GM15510 (cell line): ENCODE measurements around the gene APC2.

Experiments
- POLR2A ChIP-seq: IDR thresholded peaks from 3 replicates; pipeline ENCODE4 v1.6.1; 2011; ENCODE audit warnings: borderline replicate concordance; ENCODE audit not compliant: insufficient read length; ENCODE audit errors: extremely low read depth

Gene APC2

DNA sequence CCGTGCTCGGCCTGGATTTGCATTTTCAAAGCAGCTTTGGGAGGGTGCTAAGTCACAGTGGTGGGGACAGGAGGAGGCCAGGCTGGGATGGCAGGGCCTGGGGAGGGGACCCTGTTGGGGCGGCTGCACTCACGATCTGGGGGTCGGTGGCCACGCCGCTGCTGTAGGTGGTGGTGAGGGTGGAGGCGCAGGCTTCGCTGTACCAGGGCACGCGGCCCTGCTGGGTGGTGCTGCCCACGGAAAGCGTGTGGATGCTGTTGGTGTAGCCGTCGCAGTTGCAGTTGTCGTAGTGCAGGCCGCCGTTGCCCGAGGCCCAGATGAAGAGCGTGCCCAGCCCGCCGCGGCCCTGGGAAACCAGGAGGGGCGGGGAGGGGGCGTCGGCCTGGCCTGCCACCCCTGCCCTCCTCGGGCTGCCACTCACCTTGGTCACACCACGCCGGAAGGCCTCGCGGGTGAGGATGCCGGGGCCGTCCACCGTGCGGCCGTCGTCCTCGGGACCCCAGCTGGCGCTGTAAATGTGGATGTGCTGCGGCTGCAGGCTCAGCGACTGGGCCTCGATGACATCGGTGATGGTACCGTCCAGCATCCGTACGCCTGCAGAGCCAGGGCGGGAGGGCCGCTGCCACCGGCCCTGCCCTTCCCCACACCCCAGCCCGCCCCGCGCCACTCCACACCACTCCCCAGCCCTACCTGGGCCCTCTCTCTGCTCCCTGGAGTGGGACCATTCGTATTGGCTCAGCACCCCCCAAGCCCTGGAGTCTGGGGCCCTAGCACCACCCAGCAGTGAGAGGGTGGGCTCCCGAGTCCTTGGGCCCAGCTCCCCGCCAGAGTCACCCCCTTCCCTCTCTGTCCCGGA is 37.0 kb downstream of the APC2 start:
- no peak for TF ChIP-seq POLR2A

DNA sequence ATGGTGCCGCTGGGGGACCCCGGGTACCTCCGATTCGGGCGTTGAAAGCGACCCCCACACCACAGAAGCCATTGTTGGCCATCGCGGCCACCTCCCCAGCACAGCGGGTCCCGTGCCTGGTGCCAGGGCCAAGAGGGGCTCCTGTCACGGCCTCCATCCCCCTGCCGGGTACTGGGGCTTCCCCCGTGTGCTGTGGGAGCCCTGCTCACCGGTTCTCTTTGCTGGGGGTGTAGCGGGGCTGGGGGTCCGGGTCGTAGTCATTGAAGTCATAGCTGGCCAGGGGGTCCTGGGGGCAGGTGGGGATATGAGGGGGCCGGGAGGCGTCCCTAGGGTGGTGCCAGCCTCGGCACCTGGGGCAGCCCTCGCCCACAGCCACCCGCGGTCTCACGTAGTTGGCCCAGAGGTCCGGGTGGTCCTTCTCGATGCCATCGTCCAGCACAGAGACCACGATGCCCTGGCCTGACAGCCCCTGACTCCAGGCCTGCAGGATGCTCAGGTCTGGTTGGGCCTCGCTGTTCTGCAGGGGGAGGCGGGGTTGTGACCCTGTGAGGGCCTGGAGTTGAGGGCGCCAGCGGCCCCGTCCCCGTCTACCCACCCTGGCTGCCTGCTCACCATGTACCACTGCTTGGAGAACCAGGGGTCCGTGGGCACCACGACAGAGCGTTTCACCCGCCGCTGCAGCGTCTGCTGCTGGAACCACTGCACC is 37.8 kb downstream of the APC2 start:
- TF ChIP-seq POLR2A: no peak

DNA sequence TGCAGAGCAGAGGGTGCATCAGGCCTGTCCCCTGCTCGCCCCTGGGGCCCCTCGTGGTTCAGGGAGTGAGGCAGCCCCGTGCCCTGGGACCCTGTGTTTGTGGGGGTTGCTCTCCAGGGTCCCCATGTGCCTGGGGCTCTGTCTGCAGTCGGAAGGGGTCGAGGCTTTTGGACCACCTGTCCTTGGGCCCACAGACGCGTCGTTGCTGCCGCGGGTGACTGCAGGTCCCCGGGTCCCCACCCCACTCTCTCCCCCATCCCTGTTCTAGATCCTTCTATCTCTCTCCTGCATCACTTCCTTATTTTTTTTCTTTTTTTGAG is 38.3 kb downstream of the APC2 start:
- TF ChIP-seq POLR2A: no peak

DNA sequence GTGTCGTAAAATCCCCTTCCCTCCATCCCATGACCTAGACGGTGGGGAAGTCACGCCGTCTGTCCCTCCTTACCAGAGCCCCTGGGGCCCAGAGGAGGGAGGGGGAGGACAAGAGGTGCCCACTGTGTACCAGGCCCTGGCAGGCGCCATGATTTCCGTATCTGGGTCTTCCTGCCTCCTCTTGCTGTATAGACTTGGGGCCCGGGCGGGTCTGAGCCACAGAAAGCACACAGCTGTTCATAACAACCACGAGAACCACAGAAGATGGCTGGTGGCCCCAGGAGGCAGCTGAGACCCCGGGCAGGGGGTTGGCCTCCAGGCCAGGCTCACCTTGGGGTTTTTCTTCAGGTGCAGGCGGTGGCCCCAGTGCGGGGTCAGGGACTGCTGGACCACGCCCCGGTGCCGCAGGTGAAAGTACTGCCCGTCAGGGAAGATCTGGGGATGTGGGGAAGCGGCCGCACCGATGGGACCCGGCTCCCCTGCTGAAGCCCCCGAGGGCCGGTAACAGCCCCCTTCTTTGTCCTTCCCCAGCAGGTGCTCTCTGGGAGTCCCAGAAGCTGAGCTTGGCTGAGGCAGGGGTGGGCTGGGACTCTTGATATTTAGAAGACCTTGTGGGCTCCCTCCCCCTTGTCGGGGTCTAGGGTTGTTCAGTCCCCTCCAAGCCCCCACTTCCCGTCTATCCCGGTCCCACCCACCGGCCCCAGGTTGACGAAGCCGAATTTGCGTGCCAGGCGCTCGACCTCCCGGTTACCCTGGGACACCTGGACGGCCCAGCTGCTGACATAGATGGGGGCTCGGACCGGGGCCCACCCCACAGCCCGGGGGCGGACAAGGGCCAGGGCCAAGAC is 39.8 kb downstream of the APC2 start:
- peak; percentile 35 for TF ChIP-seq POLR2A

DNA sequence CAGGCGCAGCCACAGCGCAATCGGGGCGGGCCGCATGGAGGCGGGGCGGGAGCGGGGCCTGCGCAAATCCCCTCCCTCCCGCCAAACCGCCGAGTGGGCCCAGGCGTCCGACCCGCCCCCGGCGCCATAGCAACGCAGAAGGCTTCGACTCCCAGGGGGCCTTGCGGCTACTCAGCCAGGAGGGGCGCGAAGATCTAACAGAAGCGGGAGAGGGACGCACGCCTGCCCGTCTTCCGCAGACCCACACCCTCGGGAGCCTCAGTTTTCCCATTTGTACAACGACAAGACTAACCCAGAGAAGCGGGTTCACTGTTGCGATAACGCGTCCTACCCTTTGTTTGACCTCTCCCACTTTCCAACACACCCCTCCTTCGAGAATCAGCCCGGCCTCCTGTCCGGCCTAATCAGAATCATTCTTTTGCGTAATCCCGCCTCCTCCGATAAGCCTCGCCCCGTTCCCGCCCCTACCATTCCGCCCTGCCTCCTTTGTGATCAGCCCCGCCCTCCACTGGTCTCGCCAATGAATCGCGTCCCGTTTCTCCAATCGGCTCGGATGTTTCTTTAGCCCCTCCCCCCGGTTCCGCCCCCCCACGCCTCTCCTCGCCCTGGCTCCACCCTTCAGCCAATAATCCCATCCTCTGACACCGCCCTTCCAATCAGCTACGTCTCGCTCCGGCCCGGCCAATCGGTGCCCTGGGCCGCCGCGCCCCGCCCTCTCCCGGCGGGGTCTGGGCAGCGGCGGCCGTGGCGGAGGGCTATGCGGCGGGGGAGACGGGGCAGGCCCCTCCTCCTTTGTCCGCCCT is 40.6 kb downstream of the APC2 start, which contains the start of gene PCSK4:
PCSK4 (minus strand) TSS at position 40 of the 803 bp plus-strand sequence; CDS start at position 36, 4 bp downstream.
- peak; percentile 0 for TF ChIP-seq POLR2A

DNA sequence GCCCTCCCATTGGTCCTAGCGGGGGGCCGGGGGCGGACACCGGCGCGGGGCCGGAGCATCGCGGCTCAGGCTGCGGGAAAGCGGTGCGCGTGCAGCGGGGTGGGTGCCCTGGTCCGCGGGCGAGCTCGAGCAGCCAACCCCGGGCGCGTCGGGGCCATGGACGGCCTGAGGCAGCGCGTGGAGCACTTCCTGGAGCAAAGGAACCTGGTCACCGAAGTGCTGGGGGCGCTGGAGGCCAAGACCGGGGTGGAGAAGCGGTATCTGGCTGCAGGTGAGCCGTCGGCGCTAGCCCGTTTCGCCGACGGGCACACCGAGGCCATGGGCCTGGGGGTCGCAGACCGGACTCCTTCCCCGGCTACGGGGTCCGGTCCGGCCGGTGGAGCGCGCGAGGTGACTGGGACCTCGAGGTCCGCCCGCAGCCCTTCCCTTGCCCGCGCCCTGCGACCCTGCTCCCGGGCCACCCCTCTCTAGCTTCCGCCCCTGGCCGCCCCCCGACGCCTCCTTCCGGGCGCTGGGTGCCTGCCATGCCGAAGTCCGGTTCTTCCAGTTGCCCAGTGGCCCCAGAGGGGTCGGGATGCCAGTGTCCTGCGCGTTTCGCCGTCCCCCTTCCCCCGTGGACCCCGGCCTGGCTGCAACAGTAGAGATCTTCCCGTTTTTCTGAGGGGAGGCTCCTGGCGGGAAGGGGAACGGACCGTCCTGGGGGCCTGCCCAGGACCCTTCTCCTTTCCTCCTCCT is 41.4 kb downstream of the APC2 start, which contains the start of gene REEP6:
REEP6 (plus strand) TSS at position 68 of the 735 bp plus-strand sequence; CDS start at position 157, 89 bp downstream.
- no peak for TF ChIP-seq POLR2A

DNA sequence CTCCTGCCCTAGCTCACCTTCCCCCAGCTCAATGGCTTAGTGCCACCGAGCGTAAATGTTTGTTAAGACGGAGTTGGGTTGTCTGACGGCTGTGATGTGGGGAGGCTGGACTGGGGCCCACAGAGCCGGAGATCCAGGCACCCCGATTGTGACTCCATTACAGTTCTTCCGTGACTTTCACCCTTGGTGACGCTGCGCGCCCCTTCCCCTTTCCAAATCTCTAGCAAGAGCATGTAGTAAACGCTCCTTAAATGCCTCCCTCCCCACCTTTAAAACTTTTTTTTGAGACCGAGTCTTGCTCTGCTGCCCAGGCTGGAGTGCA is 41.9 kb downstream of the APC2 start:
- TF ChIP-seq POLR2A: no peak

DNA sequence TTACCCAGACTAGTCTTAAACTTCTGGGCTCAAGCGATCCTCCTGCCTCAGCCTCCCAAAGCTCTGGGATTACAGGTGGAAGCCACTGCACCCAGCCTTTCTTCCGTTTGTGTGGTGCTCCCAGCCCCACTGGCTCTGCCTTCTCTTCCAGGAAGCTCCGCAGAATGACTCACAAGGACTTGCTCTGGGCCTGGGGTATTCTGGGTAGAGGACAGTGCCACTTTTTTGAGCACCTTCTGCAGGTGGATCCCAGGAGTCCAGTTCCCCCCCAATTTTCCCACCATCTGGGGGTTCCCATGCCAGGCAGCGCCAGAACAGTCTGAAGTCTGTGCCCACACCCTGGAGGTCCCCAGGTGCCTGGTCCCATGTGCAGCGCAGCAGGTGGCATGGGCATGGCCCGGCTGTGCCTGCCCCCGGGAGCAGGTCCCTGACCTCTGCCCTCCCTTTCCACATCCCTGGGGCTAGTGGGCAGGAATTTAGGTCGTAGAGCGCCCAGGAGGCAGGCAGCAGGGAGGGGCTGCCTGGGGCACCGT is 42.6 kb downstream of the APC2 start:
- TF ChIP-seq POLR2A: no peak

DNA sequence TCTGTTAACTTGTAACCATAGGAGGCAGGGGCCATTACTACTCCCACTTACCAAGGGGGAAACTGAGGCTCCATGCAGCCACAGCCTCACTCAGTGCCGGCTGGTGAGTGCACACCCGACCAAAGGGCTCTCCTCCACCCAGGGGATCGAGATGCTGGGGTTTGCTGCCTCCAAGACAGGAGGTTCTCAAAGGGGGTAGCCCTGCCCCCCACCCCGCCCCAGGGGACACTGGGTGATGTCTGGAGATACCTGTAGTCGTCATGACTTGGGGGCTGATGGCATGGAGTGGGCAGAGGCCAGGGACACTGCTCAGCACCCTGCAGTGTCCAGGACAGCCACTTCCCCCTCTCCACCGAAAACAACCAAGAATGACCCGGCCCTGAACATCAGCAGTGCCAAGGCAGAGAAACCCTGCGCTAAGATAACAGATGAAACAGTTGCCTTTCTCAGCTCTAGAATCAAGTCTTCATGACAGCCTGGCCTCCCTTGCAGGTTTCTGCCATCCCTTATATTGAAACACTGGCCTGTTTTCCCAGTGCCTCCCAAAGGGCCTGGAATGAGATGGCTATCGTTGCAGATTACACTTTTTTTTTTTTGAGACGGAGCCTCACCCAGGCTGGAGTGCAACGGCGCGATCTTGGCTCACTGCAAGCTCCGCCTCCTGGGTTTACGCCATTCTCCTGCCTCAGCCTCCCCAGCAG is 44.3 kb downstream of the APC2 start:
- no peak for TF ChIP-seq POLR2A

DNA sequence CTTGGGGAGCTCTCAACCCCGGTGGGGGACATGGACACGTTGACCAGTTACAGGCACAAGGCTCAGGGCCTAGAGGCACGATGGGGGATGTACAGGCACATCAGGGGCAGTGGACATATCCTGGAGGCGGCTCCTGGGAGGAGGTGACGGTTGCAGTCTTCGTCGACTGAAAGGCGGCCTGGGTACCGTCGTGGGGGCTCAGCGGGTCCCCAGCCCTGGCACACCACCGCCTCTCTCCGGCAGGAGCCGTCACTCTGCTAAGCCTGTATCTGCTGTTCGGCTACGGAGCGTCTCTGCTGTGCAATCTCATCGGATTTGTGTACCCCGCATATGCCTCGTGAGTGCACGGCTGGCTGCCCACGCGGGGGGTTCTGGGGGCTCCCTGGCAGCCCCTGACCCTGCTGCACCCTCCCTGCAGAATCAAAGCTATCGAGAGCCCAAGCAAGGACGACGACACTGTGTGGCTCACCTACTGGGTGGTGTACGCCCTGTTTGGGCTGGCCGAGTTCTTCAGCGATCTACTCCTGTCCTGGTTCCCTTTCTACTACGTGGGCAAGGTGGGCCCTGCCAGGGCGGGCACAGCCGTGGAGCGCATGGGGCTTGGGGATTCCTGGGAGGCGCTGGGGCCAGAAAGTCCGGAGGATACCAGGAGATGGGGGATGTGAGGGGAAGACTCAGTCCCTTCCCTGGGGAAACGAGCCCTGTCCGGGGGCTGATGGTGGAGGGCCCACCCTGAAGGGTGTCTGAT is 45.3 kb downstream of the APC2 start:
- no peak for TF ChIP-seq POLR2A

DNA sequence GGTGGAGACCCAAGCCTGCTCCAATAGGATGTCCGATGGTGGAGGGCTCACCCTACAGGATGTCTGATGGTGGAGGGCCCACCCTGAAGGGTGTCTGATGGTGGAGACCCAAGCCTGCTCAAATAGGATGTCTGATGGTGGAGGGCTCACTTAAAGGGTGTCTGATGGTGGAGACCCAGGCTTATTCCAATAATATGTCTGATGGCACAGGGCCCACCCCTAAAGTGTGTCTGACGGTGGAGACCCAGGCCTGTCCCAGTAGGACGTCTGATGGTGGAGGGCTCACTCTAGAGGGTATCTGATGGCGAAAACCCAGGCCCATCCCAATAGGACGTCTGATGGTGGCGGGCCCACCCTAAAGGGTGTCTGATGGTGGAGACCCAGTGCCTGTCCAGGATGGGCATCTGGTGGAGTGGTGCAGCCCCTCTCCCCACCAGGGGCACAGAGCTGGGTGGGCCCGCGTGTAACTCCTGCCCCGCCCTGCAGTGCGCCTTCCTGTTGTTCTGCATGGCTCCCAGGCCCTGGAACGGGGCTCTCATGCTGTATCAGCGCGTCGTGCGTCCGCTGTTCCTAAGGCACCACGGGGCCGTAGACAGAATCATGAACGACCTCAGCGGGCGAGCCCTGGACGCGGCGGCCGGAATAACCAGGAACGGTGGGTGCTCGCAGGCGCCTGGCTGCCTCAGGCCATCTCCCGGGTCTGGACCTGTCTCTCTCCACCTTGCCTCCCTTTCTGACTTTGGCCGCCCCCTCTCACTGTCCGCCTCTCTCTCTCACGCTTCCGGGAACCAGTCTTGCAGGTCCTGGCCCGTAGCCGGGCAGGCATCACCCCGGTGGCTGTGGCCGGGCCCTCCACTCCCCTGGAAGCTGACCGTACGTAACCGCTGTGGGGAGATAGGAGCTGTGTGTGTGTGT is 46.1 kb downstream of the APC2 start:
- no peak for TF ChIP-seq POLR2A

DNA sequence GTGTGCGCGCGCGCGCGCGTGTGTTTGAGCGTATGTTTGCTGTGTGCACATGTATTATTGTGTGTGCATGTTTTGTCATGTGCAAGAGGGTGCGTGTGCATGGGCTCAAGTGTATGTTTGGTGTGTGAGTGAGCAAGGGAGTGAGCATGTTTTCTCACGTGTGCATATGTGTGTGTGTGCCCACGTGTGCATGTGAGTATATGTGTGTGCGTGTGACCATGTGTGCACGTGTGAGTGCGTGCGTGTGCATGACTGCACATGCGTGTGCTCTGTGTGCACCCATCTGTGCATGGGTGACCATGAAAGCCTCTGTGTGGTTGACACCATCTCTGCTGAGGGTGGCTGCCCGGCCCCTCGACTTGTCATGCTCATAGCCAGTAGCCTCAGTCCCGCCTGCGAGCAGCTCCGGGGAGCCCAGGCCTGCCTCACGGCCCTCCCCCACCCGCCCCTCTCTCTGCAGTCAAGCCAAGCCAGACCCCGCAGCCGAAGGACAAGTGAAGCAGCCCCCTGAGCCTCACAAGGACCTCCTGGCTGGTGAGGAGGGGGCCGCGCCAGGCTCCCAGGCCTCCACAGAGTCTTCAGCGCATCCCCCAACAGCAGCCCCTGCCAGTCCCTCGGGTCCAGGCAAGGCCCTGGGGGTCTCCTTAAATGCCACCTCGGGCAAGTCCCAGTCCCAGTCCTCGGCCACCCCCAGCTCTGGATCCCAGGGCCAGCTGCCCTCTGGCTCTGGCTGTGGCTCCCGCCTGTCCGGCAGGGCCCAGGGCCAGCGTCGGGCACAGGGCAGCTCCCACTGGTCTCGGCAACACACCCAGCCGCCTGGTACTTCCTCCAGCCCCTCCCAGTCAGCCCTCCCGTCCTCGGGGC is 47.0 kb downstream of the APC2 start:
- no peak for TF ChIP-seq POLR2A
